T-helper 2 cell treated with Interferon-gamma antibody and Interleukin-4, amounts not matched to agents 5 μg/mL and 100 μg/mL, for 36 hours (primary cell): ENCODE data around the gene DBX1.
A peak's percentile ranks its signal among the peaks of the same experiment; 100 is the strongest.

Source experiments
- DNase-seq: peaks from one replicate; pipeline ENCODE4 v3.0.0; 2021; ENCODE audit warnings: low spot score
- H3K27ac Mint-ChIP-seq: one replicate; pipeline ENCODE4 v1.8.0; 2021; ENCODE audit warnings: mild to moderate bottlenecking, mixed read lengths
- H3K27me3 Mint-ChIP-seq: one replicate; pipeline ENCODE4 v1.8.0; 2021; ENCODE audit warnings: low read depth, mixed read lengths
- H3K36me3 Mint-ChIP-seq: one replicate; pipeline ENCODE4 v1.8.0; 2021; ENCODE audit warnings: low read depth, mixed read lengths
- H3K4me1 Mint-ChIP-seq: one replicate; pipeline ENCODE4 v1.8.0; 2021; ENCODE audit warnings: low read depth, mixed read lengths
- H3K4me3 Mint-ChIP-seq: one replicate; pipeline ENCODE4 v1.8.0; 2022; ENCODE audit warnings: mild to moderate bottlenecking, moderate library complexity, mixed read lengths
- H3K9me3 Mint-ChIP-seq: one replicate; pipeline ENCODE4 v1.8.0; 2021; ENCODE audit warnings: mixed read lengths

Gene DBX1

DNA sequence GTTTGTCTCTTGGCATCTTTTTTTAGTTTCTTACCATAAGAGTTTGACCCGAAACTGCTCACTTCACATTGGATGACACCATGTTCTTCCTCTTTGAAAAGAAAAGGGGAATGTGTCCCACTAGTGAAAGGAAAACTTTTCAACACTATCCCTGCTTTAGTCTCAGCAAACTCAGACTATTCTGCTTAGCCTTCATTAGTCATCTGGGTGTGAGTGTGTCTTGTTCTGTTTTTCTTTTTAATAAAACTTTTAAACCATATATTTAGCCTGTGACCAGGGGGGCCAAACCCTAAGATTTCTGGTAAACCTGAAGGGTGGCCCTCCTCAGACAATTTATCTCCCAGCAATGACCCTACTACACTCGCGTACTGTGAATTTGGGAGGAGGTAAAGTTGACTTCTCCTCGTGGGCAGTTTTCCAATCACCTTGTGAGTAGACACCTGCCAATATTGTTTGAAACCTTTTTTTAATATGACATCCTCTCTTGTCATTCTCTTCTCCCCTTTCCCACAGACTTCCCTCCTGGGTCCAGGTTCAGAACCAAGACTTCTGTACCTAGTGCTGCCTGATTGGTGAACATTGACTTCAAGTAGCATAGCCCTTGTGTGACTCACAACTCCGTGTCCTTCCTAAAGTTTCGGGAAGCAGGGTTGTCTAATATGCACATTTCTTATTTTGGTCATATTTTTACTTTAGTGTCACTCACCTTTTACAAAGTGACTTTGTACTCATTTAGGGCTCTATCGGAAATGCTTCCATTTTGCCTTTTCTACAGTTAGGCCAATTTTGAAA is 39.9 kb downstream of the DBX1 start:
- H3K27ac Mint-ChIP-seq = no peak overlapping the region
- no peak overlapping the region for H3K4me3 Mint-ChIP-seq
- no peak for DNase-seq
- H3K36me3 Mint-ChIP-seq = no peaks in the 10 kb centered on the region
- H3K9me3 Mint-ChIP-seq = no peaks in the 10 kb centered on the region
- H3K4me1 Mint-ChIP-seq = no peaks in the 10 kb centered on the region
- peaks cover 6% of the 10 kb centered on the region for H3K27me3 Mint-ChIP-seq

DNA sequence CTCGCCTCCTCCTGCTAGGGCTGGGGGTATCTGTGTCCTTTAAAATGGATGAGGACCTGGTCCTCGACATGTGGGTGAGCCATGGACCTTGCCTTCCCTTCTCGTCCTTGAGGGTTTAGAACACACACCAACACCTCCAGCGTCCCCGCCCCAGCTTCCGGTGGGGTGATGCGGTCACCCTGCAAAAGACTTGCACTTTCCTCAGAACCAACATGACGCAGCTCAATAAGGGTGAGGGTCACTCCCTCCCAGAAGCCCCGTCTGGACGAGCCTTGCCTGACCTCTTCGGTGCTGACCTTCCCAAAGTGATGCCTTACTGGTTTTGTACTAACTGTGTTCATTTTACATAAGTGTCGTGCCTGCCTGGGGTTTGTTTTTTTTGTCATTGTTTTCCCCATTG is 41.0 kb downstream of the DBX1 start:
- H3K4me3 Mint-ChIP-seq = no peak overlapping the region
- H3K9me3 Mint-ChIP-seq = no peaks in the 10 kb centered on the region
- H3K27ac Mint-ChIP-seq = no peak overlapping the region
- H3K4me1 Mint-ChIP-seq = no peaks in the 10 kb centered on the region
- peaks cover 6% of the 10 kb centered on the region for H3K27me3 Mint-ChIP-seq
- H3K36me3 Mint-ChIP-seq = no peaks in the 10 kb centered on the region
- DNase-seq = no peak

DNA sequence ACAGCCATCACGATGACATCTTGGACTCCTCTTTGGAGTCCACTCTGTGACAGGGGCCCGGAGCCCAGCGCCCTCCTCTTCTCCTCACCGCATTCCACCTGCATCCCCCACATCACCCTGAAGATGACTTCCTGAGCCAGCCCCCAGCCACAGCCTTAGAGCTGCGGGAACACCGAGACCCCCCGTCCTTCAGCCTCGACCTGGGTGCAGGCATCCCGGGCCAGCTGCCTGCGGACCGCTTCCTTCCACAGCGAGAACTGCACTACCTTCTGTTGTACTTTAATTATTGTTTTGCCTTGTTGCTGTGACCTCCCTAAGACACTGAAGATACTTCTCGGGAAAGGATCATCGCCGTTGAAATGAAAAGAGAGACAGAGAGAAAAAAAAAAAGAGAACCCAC is 42.1 kb downstream of the DBX1 start:
- no peaks in the 10 kb centered on the region for H3K4me1 Mint-ChIP-seq
- no peak overlapping the region for H3K4me3 Mint-ChIP-seq
- no peak overlapping the region for H3K27ac Mint-ChIP-seq
- H3K27me3 Mint-ChIP-seq = peaks cover 6% of the 10 kb centered on the region
- no peaks in the 10 kb centered on the region for H3K36me3 Mint-ChIP-seq
- DNase-seq = no peak
- H3K9me3 Mint-ChIP-seq = no peaks in the 10 kb centered on the region

GRCh38 chr11:20117291-20117690 is 43.0 kb downstream of the DBX1 start:
- Mint-ChIP-seq H3K27me3 (peaks cover 6% of the 10 kb centered on the region), H3K36me3 (no peaks in the 10 kb centered on the region), H3K27ac (no peak overlapping the region), H3K4me3 (no peak overlapping the region), H3K4me1 (no peaks in the 10 kb centered on the region), H3K9me3 (no peaks in the 10 kb centered on the region)
- no peak for DNase-seq

GRCh38 chr11:20116825-20117224 is 43.5 kb downstream of the DBX1 start:
- Mint-ChIP-seq H3K4me1 (no peaks in the 10 kb centered on the region), H3K27me3 (peaks cover 6% of the 10 kb centered on the region), H3K9me3 (no peaks in the 10 kb centered on the region), H3K36me3 (no peaks in the 10 kb centered on the region), H3K27ac (no peak overlapping the region), H3K4me3 (no peak overlapping the region)
- no peak for DNase-seq

- no peak for DNase-seq
- Mint-ChIP-seq H3K36me3 (no peaks in the 10 kb centered on the region), H3K27ac (no peak overlapping the region), H3K9me3 (no peaks in the 10 kb centered on the region), H3K4me3 (no peak overlapping the region), H3K4me1 (no peaks in the 10 kb centered on the region), H3K27me3 (no peaks in the 10 kb centered on the region)
These were observed 45.7 kb downstream of the DBX1 start for GRCh38 chr11:20114588-20114987.

DNA sequence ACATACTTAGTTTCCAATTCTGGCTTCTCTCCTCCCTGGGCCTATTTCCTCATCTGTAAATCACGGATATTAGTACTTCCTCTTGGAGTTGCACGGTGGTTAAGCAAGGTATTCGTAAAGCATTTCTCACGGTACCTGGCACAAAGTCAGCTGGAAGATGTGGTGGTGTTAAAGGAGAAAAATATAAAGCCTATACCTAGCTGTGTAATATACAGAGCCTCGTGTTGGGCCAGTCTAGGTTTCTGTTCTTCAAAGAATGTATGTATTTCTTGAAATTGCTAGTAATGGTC is 47.2 kb downstream of the DBX1 start:
- H3K36me3 Mint-ChIP-seq = no peaks in the 10 kb centered on the region
- H3K9me3 Mint-ChIP-seq = no peaks in the 10 kb centered on the region
- no peak for DNase-seq
- H3K4me3 Mint-ChIP-seq = no peak overlapping the region
- no peak overlapping the region for H3K27ac Mint-ChIP-seq
- no peaks in the 10 kb centered on the region for H3K4me1 Mint-ChIP-seq
- no peaks in the 10 kb centered on the region for H3K27me3 Mint-ChIP-seq

- H3K4me3 Mint-ChIP-seq = no peak overlapping the region
- no peak overlapping the region for H3K27ac Mint-ChIP-seq
- H3K27me3 Mint-ChIP-seq = no peaks in the 10 kb centered on the region
- no peaks in the 10 kb centered on the region for H3K4me1 Mint-ChIP-seq
- DNase-seq = no peak
- no peaks in the 10 kb centered on the region for H3K36me3 Mint-ChIP-seq
- H3K9me3 Mint-ChIP-seq = no peaks in the 10 kb centered on the region
These were observed 47.8 kb downstream of the DBX1 start for GRCh38 chr11:20112291-20113148.

DNA sequence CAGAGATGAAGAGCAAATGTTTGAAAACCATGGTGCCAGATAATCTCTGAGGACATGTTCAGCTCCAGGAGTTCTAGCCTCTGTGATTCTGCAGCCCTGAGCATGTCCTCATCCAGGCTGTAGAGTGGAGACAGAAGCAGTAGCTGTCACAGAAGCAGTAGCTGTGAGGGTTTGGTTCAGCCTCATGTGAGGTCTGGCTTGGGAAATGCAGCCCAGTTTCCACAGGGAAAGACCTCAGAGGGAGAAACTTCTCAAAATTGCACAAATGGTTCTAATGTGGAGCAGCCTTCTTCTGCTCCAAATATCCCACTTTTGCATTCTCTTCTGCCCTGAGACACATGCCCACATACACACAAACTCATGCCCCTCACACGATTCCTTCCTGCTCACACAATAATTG is 48.4 kb downstream of the DBX1 start:
- Mint-ChIP-seq H3K27ac (no peak overlapping the region), H3K36me3 (no peaks in the 10 kb centered on the region), H3K4me1 (no peaks in the 10 kb centered on the region), H3K9me3 (no peaks in the 10 kb centered on the region), H3K27me3 (no peaks in the 10 kb centered on the region), H3K4me3 (no peak overlapping the region)
- DNase-seq = no peak

DNA sequence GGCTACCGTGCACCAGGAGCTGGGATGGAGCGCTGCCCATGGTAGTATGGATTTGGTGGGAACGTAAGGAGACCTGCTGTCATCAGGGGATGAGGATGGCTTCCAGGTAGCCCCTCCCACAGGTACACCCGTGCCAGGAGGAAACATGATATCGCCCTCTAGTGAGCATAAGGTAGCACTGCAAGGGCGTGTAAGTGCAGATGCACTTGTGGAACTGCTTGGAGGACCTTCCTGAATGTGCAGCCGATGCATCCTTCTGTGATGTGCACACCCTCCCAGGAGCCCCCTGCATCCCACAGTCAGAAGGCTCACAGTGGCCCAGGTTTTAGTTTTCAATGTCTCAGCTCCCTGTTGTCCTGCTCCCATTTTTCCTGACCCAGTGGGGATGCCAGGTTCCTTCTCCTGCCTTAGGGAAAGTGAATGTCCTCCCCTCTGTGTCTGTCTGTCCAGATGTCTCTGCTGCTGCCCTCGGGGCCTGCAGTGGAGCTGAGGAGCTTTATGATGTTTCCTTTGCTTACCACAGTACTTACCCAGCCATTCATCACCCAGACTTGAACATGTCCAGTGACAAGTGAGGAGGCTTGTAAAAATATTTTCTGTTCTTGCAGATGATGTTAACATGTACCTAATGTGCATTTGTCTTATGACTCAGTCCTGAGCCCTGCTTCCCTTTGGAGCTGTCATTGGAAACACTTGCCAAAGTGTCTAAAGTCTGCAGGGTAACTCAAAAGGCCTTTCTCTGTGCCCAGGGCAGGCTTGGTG is 49.2 kb downstream of the DBX1 start:
- no peaks in the 10 kb centered on the region for H3K9me3 Mint-ChIP-seq
- no peak overlapping the region for H3K27ac Mint-ChIP-seq
- no peaks in the 10 kb centered on the region for H3K4me1 Mint-ChIP-seq
- no peaks in the 10 kb centered on the region for H3K27me3 Mint-ChIP-seq
- no peaks in the 10 kb centered on the region for H3K36me3 Mint-ChIP-seq
- peak; percentile 29 for DNase-seq
- H3K4me3 Mint-ChIP-seq = no peak overlapping the region

- H3K27ac Mint-ChIP-seq = no peak overlapping the region
- no peaks in the 10 kb centered on the region for H3K27me3 Mint-ChIP-seq
- no peak for DNase-seq
- no peak overlapping the region for H3K4me3 Mint-ChIP-seq
- H3K4me1 Mint-ChIP-seq = no peaks in the 10 kb centered on the region
- H3K36me3 Mint-ChIP-seq = no peaks in the 10 kb centered on the region
- no peaks in the 10 kb centered on the region for H3K9me3 Mint-ChIP-seq
These were observed 50.4 kb downstream of the DBX1 start for GRCh38 chr11:20109731-20110445.
